Suprapubic skin (tissue), 4 donors: ENCODE data around the gene SRRT.

Experiments used
- CTCF ChIP-seq, 2 donors: fragments of 200-600 bp in 1 of 2; fragments of 450-650 bp in 1 of 2; sonication (generic) in 1 of 2; IDR thresholded peaks; one replicate each; pipeline ENCODE4 v1.5.1; 2016 to 2019; ENCODE audit warnings: antibody characterized with exemption in 2 of 2, mild to moderate bottlenecking in 1 of 2, moderate library complexity in 1 of 2
- EP300 ChIP-seq: sonication (generic); formaldehyde crosslinking; IDR thresholded peaks from one replicate; pipeline ENCODE4 v1.6.1; 2017; ENCODE audit warnings: antibody characterized with exemption
- POLR2AphosphoS5 ChIP-seq, 3 donors: sonication (generic); formaldehyde crosslinking; IDR thresholded peaks; one replicate each; pipeline ENCODE4 v1.6.1; 2017; ENCODE audit warnings: antibody characterized with exemption in 3 of 3

GRCh38 chr7:100847360-100847759 is 27.5 kb upstream of the SRRT start:
- TF ChIP-seq CTCF (IDR thresholded peaks at IDR 0.05) (no peak), POLR2AphosphoS5 (IDR thresholded peaks at IDR 0.05) (no peak), EP300 (no peak)
